CD14-positive monocyte (primary cell): ENCODE measurements around the gene DNAJA2. TPM values are rescaled to one million over a fixed set of nuclear protein-coding genes. Genes with fewer than 3 reads are reported as not detected.

ENCODE experiments used
- DNase-seq, 3 donors: peaks; one replicate each; pipeline ENCODE4 v3.0.0-alpha.2; 2011 to 2022
- H2AFZ ChIP-seq: 2 replicates; pipeline ENCODE4 v1.6.0; 2012; ENCODE audit warnings: mild to moderate bottlenecking, low read depth, low read length, inconsistent platforms; ENCODE audit not compliant: insufficient read depth, poor library complexity, severe bottlenecking
- H3K27ac ChIP-seq, 2 donors: 1 replicate in 1 of 2; 2 replicates in 1 of 2; pipeline ENCODE4 v1.5.1; 2012 to 2013; ENCODE audit warnings: low read length in 2 of 2, control low read depth in 1 of 2, inconsistent platforms in 1 of 2, low read depth in 1 of 2, mild to moderate bottlenecking in 1 of 2
- H3K27me3 ChIP-seq, 2 donors: one replicate each; pipeline versions ENCODE4 v1.6.0 to v1.6.1; 2011 to 2013; ENCODE audit warnings: low read length in 2 of 2; ENCODE audit not compliant: control insufficient read depth in 2 of 2, insufficient read depth in 2 of 2
- H3K36me3 ChIP-seq, 2 donors: replicated peaks in 1 of 2; 1 replicate in 1 of 2; 2 replicates in 1 of 2; pipeline versions ENCODE4 v1.5.1 to v1.6.1; 2012 to 2013; ENCODE audit warnings: low read length in 2 of 2, control low read depth in 1 of 2, inconsistent platforms in 1 of 2, mild to moderate bottlenecking in 1 of 2; ENCODE audit not compliant: insufficient read depth in 2 of 2, control insufficient read depth in 1 of 2
- H3K4me1 ChIP-seq, 2 donors: 1 replicate in 1 of 2; 2 replicates in 1 of 2; pipeline versions ENCODE4 v1.5.1 to v1.6.1; 2012 to 2013; ENCODE audit warnings: low read length in 2 of 2, control low read depth in 1 of 2, inconsistent platforms in 1 of 2, mild to moderate bottlenecking in 1 of 2, moderate library complexity in 1 of 2; ENCODE audit not compliant: insufficient read depth in 2 of 2, control insufficient read depth in 1 of 2
- H3K4me2 ChIP-seq: replicated peaks from 2 replicates; pipeline ENCODE3; 2012; ENCODE audit warnings: low read length, moderate library complexity, mild to moderate bottlenecking; ENCODE audit not compliant: poor library complexity, severe bottlenecking; ENCODE audit errors: extremely low read depth
- H3K4me3 ChIP-seq, 3 experiments: fragments of 200-600 bp in 1 of 3; sonication (generic) in 1 of 3; replicated peaks in 1 of 3; 1 replicate in 2 of 3; 2 replicates in 1 of 3; pipeline ENCODE4 v1.5.1; 2011 to 2013; ENCODE audit warnings: low read length in 3 of 3, mild to moderate bottlenecking in 3 of 3, control low read depth in 2 of 3, low read depth in 2 of 3, inconsistent platforms in 1 of 3, moderate library complexity in 1 of 3
- H3K79me2 ChIP-seq: 2 replicates; pipeline ENCODE4 v1.6.0; 2012; ENCODE audit warnings: mild to moderate bottlenecking, control low read depth, inconsistent platforms, low read length, moderate library complexity; ENCODE audit not compliant: insufficient read depth
- H3K9ac ChIP-seq: 2 replicates; pipeline ENCODE4 v1.6.0; 2017; ENCODE audit warnings: low read length, mild to moderate bottlenecking; ENCODE audit not compliant: insufficient read depth, poor library complexity, severe bottlenecking
- H3K9me3 ChIP-seq, 2 donors: replicated peaks in 1 of 2; 1 replicate in 1 of 2; 2 replicates in 1 of 2; pipeline versions ENCODE4 v1.5.1 to v1.6.1; 2012 to 2013; ENCODE audit warnings: low read length in 2 of 2, control low read depth in 1 of 2; ENCODE audit not compliant: control insufficient read depth in 1 of 2, insufficient read depth in 1 of 2
- H4K20me1 ChIP-seq: 2 replicates; pipeline ENCODE4 v1.6.0; 2012; ENCODE audit warnings: mild to moderate bottlenecking, low read length, control low read depth, moderate library complexity; ENCODE audit not compliant: insufficient read depth
- H3K27ac Mint-ChIP-seq, 7 donors: one replicate each; pipeline ENCODE4 v1.8.0; 2020; ENCODE audit warnings: mild to moderate bottlenecking in 7 of 7, mixed read lengths in 7 of 7, moderate library complexity in 6 of 7, inconsistent platforms in 2 of 7
- H3K27me3 Mint-ChIP-seq, 3 donors: one replicate each; pipeline ENCODE4 v1.8.0; 2021 to 2022; ENCODE audit warnings: low read depth in 3 of 3, mild to moderate bottlenecking in 3 of 3, mixed read lengths in 3 of 3, moderate library complexity in 3 of 3, inconsistent platforms in 1 of 3
- H3K36me3 Mint-ChIP-seq, 2 donors: one replicate each; pipeline ENCODE4 v1.8.0; 2020; ENCODE audit warnings: mixed read lengths in 2 of 2, inconsistent platforms in 1 of 2, mild to moderate bottlenecking in 1 of 2
- H3K4me1 Mint-ChIP-seq: one replicate; pipeline ENCODE4 v1.8.0; 2020; ENCODE audit warnings: mild to moderate bottlenecking, mixed read lengths
- H3K4me3 Mint-ChIP-seq, 2 donors: one replicate each; pipeline ENCODE4 v1.8.0; 2020; ENCODE audit warnings: mild to moderate bottlenecking in 2 of 2, mixed read lengths in 2 of 2, moderate library complexity in 1 of 2
- H3K9me3 Mint-ChIP-seq, 7 donors: one replicate each; pipeline ENCODE4 v1.8.0; 2020 to 2022; ENCODE audit warnings: mixed read lengths in 7 of 7, mild to moderate bottlenecking in 6 of 7, moderate library complexity in 6 of 7, inconsistent platforms in 2 of 7
- WGBS: methylation state at CpG from one replicate; pipeline ENCODE4 v1.1.5; 2013; ENCODE audit warnings: missing lambda C conversion rate; ENCODE audit not compliant: insufficient coverage; 5-methylcytosine and 5-hydroxymethylcytosine counted together
- intact Hi-C, 2 donors: fragments of 100-400 bp; cut with micrococcal nuclease; formaldehyde crosslinking; loops; one replicate each; pipeline versions ENCODE4 v1.15.0 to v1.15.1; 2023
- polyA plus RNA-seq, 3 donors: library from polyadenylated mRNA; depleted of rRNA in 1 of 3; unstranded in 2 of 3; stranded (reverse) in 1 of 3; fragments of 300-500 nt in 2 of 3; fragments of >200 nt in 1 of 3; fragmentation: Illumina TruSeq in 2 of 3; gene quantifications; 1 replicate in 2 of 3; 2 replicates in 1 of 3; pipeline ENCODE4 v1.2.3, GENCODE V29; 2012 to 2021
- TF ChIP-seq, protein P1 (sequence below): fragments of 200-600 bp; IDR thresholded peaks from one replicate; pipeline ENCODE4 v1.8.0; 2022; ENCODE audit warnings: antibody characterized with exemption, mild to moderate bottlenecking

The DNAJA2 gene
- polyA plus RNA-seq, 3 donors, result 14.4 to 63.4 (median 62.9) TPM

DNA sequence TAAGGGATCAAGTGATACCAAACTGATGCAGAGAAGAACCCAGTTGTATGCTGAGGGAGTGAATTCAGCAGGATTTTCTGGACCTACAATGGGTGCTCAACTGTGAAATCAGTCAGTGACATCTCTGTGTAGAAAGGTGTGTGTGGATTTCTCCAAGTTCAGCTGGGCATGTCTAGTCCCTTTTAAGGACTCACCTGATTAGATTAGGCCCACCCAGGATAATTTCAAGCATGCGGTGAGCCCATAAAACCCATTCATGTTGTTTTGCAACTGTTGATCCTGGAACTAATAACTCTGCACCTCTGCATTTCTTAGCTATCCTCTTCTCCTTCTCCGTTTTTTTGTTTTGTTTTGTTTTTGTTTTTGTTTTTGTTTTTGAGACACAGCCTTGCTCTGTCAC lies 35.1 kb upstream of the DNAJA2 start:
- no peak for DNase-seq
- H3K36me3 Mint-ChIP-seq, result peaks cover 0 to 3% of the 10 kb centered on the region in 2 donors
- Histone ChIP-seq H3K79me2 (no peaks in the 10 kb centered on the region), H4K20me1 (no peaks in the 10 kb centered on the region), H3K27ac (no peak overlapping the region), H3K27me3 (no peaks in the 10 kb centered on the region), H3K4me2 (no peak overlapping the region), H3K9ac (no peak overlapping the region), H3K9me3 (no peaks in the 10 kb centered on the region), H2AFZ (no peak overlapping the region), H3K4me3 (no peak overlapping the region), H3K4me1 (no peaks in the 10 kb centered on the region), H3K36me3 (no peaks in the 10 kb centered on the region)
- TF ChIP-seq, protein P1, sequence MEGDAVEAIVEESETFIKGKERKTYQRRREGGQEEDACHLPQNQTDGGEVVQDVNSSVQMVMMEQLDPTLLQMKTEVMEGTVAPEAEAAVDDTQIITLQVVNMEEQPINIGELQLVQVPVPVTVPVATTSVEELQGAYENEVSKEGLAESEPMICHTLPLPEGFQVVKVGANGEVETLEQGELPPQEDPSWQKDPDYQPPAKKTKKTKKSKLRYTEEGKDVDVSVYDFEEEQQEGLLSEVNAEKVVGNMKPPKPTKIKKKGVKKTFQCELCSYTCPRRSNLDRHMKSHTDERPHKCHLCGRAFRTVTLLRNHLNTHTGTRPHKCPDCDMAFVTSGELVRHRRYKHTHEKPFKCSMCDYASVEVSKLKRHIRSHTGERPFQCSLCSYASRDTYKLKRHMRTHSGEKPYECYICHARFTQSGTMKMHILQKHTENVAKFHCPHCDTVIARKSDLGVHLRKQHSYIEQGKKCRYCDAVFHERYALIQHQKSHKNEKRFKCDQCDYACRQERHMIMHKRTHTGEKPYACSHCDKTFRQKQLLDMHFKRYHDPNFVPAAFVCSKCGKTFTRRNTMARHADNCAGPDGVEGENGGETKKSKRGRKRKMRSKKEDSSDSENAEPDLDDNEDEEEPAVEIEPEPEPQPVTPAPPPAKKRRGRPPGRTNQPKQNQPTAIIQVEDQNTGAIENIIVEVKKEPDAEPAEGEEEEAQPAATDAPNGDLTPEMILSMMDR, result no peak
- H3K27me3 Mint-ChIP-seq, result peaks cover 0 to 5% (median 2%) of the 10 kb centered on the region in 3 donors
- no CpG with 5 or more reads among the region's 2 CpGs for WGBS
- no peak overlapping the region for H3K4me3 Mint-ChIP-seq
- peaks cover 0 to 5% (median 2%) of the 10 kb centered on the region in 7 donors for H3K9me3 Mint-ChIP-seq
- no peaks in the 10 kb centered on the region for H3K4me1 Mint-ChIP-seq
- intact Hi-C loops, result no loop called here
- H3K27ac Mint-ChIP-seq, result peak overlapping the region in 1 of 7 donors; percentile 16

DNA sequence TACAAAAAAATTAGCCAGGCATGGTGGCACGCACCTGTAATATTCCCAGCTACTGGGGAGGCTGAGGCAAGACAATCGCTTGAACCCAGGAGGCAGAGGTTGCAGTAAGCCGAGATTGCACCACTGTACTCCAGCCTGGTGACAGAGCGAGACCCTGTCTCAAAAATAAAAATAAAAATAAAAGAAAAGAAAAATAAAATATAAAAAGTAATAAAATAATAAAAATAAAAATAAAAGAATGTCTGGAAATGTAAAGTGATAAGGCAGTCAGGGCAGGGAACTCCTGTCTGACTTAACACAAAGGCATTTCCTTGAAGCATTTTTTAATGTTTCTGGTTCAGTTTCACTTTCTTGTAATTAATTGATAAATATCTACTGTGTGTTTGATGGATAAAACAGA lies 34.7 kb upstream of the DNAJA2 start:
- Histone ChIP-seq H3K79me2 (no peaks in the 10 kb centered on the region), H3K36me3 (no peaks in the 10 kb centered on the region), H2AFZ (no peak overlapping the region), H3K4me2 (no peak overlapping the region), H3K9me3 (no peaks in the 10 kb centered on the region), H3K4me1 (no peaks in the 10 kb centered on the region), H3K4me3 (no peak overlapping the region), H4K20me1 (no peaks in the 10 kb centered on the region), H3K9ac (no peak overlapping the region), H3K27me3 (no peaks in the 10 kb centered on the region), H3K27ac (no peak overlapping the region)
- no peak for DNase-seq
- TF ChIP-seq, protein P1, result no peak
- H3K27me3 Mint-ChIP-seq, result peaks cover 0 to 5% (median 2%) of the 10 kb centered on the region in 3 donors
- H3K27ac Mint-ChIP-seq, result peak overlapping the region in 1 of 7 donors; percentile 16
- no peaks in the 10 kb centered on the region for H3K36me3 Mint-ChIP-seq
- no peak overlapping the region for H3K4me3 Mint-ChIP-seq
- peaks cover 0 to 5% (median 2%) of the 10 kb centered on the region in 7 donors for H3K9me3 Mint-ChIP-seq
- no peaks in the 10 kb centered on the region for H3K4me1 Mint-ChIP-seq
- intact Hi-C loops, result no loop called here
- 100% methylated on average over 1 of the region's 4 CpGs for WGBS
